ENCODE results near the gene TMTC1.

Gene TMTC1

GRCh38 chr12:29707846-29708245 is 75.9 kb downstream of the TMTC1 start:
- DNase-seq, result no peak

DNA sequence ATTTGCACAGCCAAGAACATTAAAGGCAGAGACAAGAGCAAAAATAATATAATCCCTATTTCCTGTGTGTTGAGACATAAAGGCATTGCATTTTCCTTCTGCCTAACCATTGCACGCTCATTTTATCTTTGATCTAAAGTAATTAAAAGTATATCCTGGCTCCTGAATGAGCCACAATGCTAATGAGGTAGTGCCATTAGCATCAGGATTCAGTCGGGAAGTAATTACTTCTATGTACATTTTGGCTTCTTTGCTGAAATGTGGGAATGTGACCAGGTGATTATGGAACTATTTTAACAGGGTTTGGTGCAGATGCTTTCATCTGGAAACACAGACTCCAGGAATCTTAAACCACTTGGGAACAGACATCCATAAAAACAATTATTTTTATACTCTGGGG is 77.4 kb downstream of the TMTC1 start:
- no peak for DNase-seq

DNA sequence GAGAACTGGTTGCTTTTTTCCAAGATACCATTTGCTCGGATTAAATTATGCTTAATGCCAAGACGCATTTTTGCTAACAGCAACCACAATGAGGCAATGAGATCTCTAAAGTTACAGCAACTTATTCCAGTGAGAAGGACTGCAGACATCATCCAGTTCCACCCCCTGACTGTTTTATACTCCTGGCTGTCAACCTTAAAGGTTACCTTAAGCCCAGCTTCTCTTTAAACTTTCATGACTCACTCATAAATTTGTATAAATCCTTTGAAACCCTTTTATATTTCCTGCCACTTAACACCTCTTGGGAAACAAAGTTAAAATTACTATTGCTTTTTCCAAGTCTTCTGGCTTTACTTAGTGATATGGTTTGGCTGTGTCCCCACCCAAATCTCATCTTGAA is 80.2 kb downstream of the TMTC1 start:
- no peak for DNase-seq

GRCh38 chr12:29702972-29703371 is 80.8 kb downstream of the TMTC1 start:
- DNase-seq, result no peak

DNA sequence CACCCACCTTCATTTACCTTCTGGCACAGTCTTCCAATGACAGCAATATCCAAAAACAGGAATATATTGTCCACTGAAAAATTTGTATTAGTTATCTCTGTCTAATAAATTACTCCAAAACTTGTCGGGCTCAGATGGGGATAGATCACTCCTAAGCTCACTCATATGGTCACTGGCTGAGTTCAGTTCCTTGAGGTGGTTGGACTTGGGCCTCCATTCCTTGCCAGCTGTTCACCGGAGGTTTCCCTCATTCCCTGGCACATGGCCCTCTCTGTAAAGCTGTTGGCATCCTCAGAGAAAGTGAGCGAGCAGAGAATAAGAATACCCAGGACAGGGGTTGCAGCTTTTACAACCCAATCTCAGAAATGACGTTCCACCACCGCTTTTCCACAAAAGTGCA is 81.5 kb downstream of the TMTC1 start:
- DNase-seq, result no peak

DNA sequence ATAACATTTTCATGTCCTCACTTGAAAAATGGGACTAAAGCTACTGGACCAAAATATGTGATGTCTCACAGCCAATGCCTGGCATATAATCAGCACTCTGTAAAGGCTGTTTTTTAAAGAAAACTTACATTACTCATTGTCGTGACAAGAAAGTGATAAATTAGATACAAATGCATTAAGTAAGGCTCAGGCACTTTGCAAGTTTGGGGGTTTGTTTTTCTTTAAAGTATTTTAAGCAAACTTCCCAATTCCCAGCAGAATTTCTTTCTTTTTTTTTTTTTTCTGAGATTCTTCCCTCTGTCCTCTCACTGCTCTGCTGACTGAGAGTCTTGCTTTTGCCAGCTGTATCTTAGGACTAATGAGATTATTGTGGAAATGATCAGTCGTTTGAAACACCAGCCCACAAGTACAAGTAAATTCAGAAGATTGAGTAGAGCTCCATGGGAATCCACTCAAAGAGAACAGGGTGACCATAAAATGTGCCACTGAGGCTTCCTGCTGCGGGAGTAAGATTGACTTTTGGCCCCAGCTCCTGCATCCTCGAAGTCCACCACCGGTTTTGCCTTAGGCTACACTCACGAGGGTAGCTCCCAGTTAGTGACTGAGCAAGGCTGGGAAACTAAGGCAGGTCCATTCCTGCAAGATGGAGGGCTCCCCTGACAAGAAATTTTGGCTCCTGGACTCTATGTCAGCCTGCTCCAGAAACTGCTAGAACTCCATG is 82.8 kb downstream of the TMTC1 start:
- DNase-seq, result no peak

GRCh38 chr12:29698756-29699155 is 85.0 kb downstream of the TMTC1 start:
- no peak for DNase-seq

DNA sequence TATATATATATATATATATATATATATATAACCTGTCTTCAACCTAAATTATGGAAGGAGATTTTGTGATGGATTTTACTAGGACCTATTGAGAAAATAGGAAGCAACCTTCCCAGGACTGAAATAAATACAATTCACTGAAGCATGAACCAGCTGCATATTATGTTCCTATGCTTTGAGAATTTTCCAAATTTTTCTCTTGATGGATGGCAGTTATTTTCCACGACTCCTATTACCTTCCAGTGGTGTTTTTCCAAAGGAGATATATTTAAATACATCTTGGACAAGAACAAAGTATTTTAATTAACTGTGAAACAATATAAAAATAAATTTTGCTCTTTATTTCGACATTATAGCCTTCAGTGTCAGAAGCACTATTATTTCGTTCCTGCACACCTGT is 87.9 kb downstream of the TMTC1 start:
- DNase-seq, result no peak

DNA sequence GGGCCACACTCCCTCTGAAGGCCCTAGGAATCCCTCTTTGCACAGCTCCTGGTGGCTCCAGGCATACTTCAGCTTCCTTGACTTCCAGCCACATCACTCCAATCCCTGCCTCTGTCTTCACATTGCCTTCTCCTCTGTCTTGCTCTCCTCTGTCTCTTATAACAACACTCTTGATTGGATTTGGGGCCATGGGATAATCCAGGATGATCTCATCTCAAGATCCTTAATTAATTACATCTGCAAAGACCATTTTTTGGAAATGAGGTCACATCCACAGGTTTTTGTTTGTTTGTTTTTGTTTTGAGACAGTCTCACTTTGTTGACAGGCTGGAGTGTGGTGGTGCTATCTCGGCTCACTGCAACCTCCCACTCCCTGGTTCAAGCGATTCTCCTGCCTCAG is 88.7 kb downstream of the TMTC1 start:
- DNase-seq, result no peak

- no peak for DNase-seq
These were observed 89.7 kb downstream of the TMTC1 start for GRCh38 chr12:29694002-29694401.

DNA sequence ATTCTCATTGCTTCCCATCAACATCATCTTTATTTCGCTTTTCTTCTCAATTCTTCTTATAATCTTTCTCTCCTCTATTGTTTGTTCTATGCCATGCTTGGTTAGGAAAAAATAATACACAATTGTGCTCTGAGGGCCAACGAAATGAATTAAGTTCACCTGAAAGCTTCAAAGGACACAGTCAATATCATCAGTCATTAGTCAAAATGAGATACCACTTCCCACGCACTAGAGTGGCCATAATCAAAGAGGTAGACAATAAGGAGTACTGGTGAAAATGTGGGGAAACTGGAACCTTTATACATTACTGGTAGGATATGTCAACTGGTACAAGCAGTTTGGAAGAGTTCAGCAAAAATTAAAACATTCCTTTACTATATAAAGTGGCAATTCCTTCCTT is 91.5 kb downstream of the TMTC1 start:
- DNase-seq, result no peak

GRCh38 chr12:29691161-29691854 is 92.4 kb downstream of the TMTC1 start:
- DNase-seq, result no peak

DNA sequence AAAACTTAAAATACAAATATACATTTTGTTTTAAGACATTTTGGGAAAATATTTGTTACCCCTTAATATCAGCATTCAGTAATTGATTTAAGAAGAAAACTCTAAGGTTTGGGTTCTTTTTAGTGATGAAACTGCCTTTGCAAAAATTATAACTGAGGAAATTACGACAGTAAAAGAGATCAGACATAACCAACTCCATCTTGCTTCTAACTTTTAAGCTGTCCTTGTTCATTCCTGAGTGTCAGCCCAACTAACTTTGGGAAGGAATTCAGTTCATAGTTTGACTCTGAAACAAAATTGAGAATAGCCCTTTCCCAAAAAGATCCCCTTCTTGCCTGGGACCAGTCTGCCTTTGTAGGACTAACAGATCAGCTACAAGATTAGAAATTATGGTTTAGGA is 93.0 kb downstream of the TMTC1 start:
- DNase-seq, result no peak

DNA sequence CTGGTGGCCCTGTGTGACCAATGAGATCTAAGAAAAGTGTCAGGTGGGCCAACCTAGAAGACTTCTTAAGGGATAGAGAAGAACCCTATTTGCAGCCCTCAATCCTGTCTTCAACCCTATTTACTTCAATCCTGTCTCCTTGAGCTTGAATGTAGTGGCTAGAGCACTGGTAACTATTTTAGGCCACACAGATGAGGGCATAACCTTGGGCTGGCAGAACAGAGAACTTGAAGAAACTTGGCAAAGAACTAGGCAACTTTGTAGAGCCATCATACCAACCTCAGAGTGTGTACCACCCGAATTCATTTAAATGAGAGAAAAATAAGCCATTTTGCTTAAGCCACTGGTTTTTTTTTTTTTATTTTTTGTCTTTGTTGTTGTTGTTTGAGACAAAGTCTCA is 94.8 kb downstream of the TMTC1 start:
- DNase-seq, result no peak

- no peak for DNase-seq
These were observed 101.7 kb downstream of the TMTC1 start for GRCh38 chr12:29682088-29682487.

GRCh38 chr12:29681370-29681769 is 102.4 kb downstream of the TMTC1 start:
- no peak for DNase-seq

DNA sequence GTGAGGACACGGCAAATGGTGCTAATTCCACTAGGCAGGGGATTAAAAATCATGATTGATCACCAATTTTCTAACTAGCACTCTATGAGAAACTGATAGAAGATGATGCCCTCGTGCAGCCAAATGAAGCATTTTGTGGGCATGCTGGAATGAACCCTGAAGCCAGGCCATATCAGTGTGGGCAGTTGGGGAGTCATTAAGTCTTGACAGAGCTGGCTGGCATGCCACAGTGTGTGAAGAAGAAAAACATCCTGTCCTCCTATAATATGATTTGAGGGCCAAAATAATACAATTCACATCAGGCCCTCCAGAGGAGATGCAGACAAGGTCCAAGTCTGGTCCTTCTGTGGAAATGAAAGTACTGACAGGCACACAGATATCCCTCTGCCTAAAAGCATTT is 107.1 kb downstream of the TMTC1 start:
- no peak for DNase-seq

DNA sequence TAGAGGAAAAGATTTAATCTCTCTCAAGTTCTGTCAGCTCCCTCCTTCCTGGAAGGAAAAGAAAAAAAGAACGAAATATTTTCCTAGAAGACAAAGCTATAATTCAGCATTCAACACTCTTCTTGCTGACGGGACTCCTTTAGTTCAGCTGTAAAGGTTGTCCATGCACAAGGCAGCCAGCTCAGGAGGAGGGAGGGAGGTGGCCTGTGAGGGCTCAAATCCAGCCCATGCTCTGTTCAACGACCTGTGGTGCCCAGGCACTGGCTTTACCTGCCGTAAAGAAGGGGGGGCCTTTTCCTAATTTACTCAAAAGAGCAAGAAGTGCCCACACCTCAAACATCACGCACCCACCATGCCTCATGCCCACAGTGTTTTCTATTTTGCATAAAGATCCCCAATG is 109.3 kb downstream of the TMTC1 start:
- no peak for DNase-seq

DNA sequence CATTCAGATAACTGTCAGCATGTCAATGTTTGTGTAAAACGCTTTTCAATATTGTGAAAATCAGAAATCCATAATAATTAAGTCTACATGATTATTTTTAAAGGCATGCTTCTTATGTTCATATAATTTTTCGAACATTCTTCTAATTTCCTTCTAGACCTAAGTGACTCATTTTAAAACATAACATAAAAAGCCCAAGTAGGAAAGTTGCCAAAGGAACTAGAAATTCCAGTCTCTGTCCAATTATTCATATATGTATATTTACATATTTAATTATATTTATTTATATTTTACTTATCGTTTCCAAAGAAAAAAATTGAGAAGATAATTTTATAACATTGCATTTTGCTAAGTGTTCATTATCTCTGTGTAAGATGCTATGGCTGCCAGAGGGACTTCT is 110.4 kb downstream of the TMTC1 start:
- DNase-seq, result no peak

DNA sequence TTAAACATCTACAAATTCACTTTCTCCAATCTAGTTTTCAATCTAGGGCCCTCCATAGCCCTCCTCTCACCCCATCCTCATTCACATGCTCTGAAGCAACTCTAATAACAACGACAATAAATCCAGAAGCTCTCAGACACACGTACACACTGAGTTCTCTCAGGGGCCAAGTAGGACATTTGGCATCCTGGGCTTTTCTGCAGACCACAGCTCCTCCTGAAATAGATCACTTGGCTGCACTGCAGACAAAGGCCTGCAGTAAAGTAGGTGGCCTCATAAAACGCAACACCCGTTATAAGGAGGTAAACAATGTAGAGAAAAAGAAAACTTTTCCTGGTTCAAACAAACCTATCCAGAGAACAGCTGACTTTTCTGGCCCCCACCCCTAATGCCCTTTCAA is 111.2 kb downstream of the TMTC1 start:
- DNase-seq, result no peak

GRCh38 chr12:29671742-29672141 is 112.0 kb downstream of the TMTC1 start:
- DNase-seq, result no peak

- DNase-seq, result no peak
These were observed 116.7 kb downstream of the TMTC1 start for GRCh38 chr12:29667011-29667410.

DNA sequence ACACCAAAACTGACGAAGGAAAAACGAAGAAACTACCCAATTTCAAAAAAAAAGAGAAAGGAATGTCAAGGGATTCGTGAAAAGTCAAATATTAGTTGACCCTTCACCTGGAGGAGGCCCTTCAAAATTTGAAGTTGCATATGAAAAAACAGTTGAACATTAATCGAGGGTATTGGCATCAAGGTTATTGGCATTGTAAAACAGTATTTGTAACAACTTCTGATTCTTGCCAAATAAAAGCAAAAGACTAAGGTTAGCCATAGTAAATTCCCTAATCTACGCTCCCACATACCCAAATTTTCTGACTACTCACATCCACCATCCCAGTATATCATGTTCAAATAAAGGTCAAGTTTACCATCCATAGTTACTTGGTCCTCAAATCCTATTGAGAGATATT is 118.6 kb downstream of the TMTC1 start:
- DNase-seq, result no peak

GRCh38 chr12:29662734-29663323 is 120.9 kb downstream of the TMTC1 start:
- no peak for DNase-seq

- no peak for DNase-seq
These were observed 122.9 kb downstream of the TMTC1 start for GRCh38 chr12:29660847-29661246.
